K562 (cell line): Measurements from ENCODE around the gene MPRIP. TPM values are rescaled to one million over a fixed set of nuclear protein-coding genes. Genes with fewer than 3 reads are reported as not detected.

ENCODE experiments used
- ATAC-seq: fragments of 200-7000 bp; cut with Tn5 transposase; 3 replicates; pipeline ENCODE4 v1.9.1; 2020; ENCODE audit warnings: moderate library complexity
- BruUV-seq: library from RNA; stranded (reverse); fragments of 400-500 nt; replicated peaks from 2 replicates; lab custom pipeline; 2021; lab: Mats Ljungman, UMichigan
- CTCF ChIA-PET: fragments of 300-600 bp; formaldehyde crosslinking; extraction: SDS; loops from one replicate; lab custom pipeline; 2021; ENCODE audit warnings: low intra/inter-chr PET ratio; lab: Yijun Ruan, JAX
- POLR2A ChIA-PET: fragments of 300-600, 350-650 bp; sonication (Branson Sonifier 250); formaldehyde crosslinking; extraction: SDS; loops from one replicate; lab custom pipeline; 2021; ENCODE audit warnings: antibody characterized with exemption, inconsistent platforms; lab: Yijun Ruan, JAX
- DNase-seq, 4 experiments: peaks; one replicate each; pipeline versions ENCODE4 v3.0.0 to v3.0.0-alpha.2; 2011 to 2018; ENCODE audit warnings: low spot score in 3 of 4, mixed read lengths in 3 of 4; ENCODE audit errors: extremely low read depth in 1 of 4
- FAIRE-seq: peaks from 2 replicates; lab custom pipeline; 2011; peaks lifted over from hg19 to GRCh38; lab: Jason Lieb, UNC
- H2AFZ ChIP-seq: 2 replicates; pipeline ENCODE4 v1.6.0; 2011; ENCODE audit warnings: low read depth, low read length, control low read depth, inconsistent platforms
- H3K27ac ChIP-seq: fragments of 200-600 bp; 3 replicates; pipeline ENCODE4 v1.8.0; 2011; ENCODE audit warnings: low read depth, mild to moderate bottlenecking, control low read depth, inconsistent platforms, low read length, moderate library complexity, mixed read lengths; ENCODE audit errors: extremely low read depth
- H3K27me3 ChIP-seq, 2 experiments: fragments of 300-600 bp in 1 of 2; 2 replicates in 1 of 2; 3 replicates in 1 of 2; pipeline versions ENCODE4 v1.6.0 to v1.8.0; 2011; ENCODE audit warnings: inconsistent platforms in 2 of 2, low read length in 2 of 2, mild to moderate bottlenecking in 1 of 2, mixed read lengths in 1 of 2, moderate library complexity in 1 of 2; ENCODE audit not compliant: control insufficient read depth in 2 of 2, insufficient read depth in 2 of 2
- H3K36me3 ChIP-seq: fragments of 300-600 bp; 3 replicates; pipeline ENCODE4 v1.8.0; 2011; ENCODE audit warnings: mild to moderate bottlenecking, low read length, inconsistent platforms; ENCODE audit not compliant: control insufficient read depth, insufficient read depth
- H3K4me1 ChIP-seq, 2 experiments: fragments of 200-600 bp in 1 of 2; replicated peaks in 1 of 2; 2 replicates in 1 of 2; 3 replicates in 1 of 2; pipeline versions ENCODE4 v1.5.1 to v1.8.0; 2011; ENCODE audit warnings: inconsistent platforms in 2 of 2, low read length in 2 of 2, mild to moderate bottlenecking in 1 of 2, mixed read lengths in 1 of 2, moderate library complexity in 1 of 2; ENCODE audit not compliant: control insufficient read depth in 2 of 2, insufficient read depth in 2 of 2
- H3K4me2 ChIP-seq: 2 replicates; pipeline ENCODE4 v1.6.1; 2011; ENCODE audit warnings: low read length, control low read depth, inconsistent platforms, mixed read lengths; ENCODE audit not compliant: insufficient read depth
- H3K4me3 ChIP-seq: fragments of 200-600 bp; sonication (generic), shearing (Covaris generic); 2 replicates; pipeline ENCODE4 v1.5.1; 2016; ENCODE audit warnings: control low read depth, inconsistent platforms
- H3K79me2 ChIP-seq: fragments of 200-600 bp; 3 replicates; pipeline ENCODE4 v1.8.0; 2011; ENCODE audit warnings: low read length, inconsistent platforms; ENCODE audit not compliant: control insufficient read depth, insufficient read depth
- H3K9ac ChIP-seq, 2 experiments: 2 replicates each; pipeline versions ENCODE4 v1.6.0 to v1.6.1; 2011; ENCODE audit warnings: low read depth in 2 of 2, low read length in 2 of 2, control low read depth in 1 of 2, inconsistent platforms in 1 of 2, mild to moderate bottlenecking in 1 of 2, mixed read lengths in 1 of 2; ENCODE audit not compliant: insufficient read depth in 1 of 2
- H3K9me1 ChIP-seq: one replicate; pipeline ENCODE4 v1.6.0; 2011; ENCODE audit warnings: inconsistent platforms, mild to moderate bottlenecking, low read length, moderate library complexity; ENCODE audit not compliant: control insufficient read depth, insufficient read depth
- H3K9me3 ChIP-seq: replicated peaks from 2 replicates; pipeline ENCODE4 v1.5.1; 2011; ENCODE audit warnings: low read depth, low read length, inconsistent platforms; ENCODE audit not compliant: control insufficient read depth, insufficient read depth
- H4K20me1 ChIP-seq: replicated peaks from 2 replicates; pipeline ENCODE4 v1.6.1; 2011; ENCODE audit warnings: low read length, inconsistent platforms, mixed read lengths; ENCODE audit not compliant: control insufficient read depth, insufficient read depth
- BCOR ChIP-seq: fragments of 450-650 bp; IDR thresholded peaks from 2 replicates; pipeline ENCODE4 v1.6.1; 2016
- BRD4 ChIP-seq: fragments of 200-600 bp; sonication (generic); IDR thresholded peaks from 2 replicates; pipeline ENCODE4 v1.6.1; 2017; ENCODE audit warnings: inconsistent platforms
- CBFA2T2 ChIP-seq: fragments of 450-650 bp; conservative IDR thresholded peaks from 2 replicates; pipeline ENCODE4 v1.6.1; 2017; ENCODE audit warnings: mild to moderate bottlenecking
- CHD2 ChIP-seq: IDR thresholded peaks from 2 replicates; pipeline ENCODE4 v1.6.1; 2011; ENCODE audit warnings: low read depth, low read length
- FOXJ3 ChIP-seq: sonication (generic); formaldehyde crosslinking; IDR thresholded peaks from 2 replicates; pipeline ENCODE4 v1.4.0; 2020; ENCODE audit warnings: mild to moderate bottlenecking, missing genetic modification reagents
- HDAC1 ChIP-seq, 2 experiments: fragments of 450-650 bp; IDR thresholded peaks; 2 replicates each; pipeline ENCODE4 v1.6.1; 2016 to 2017; ENCODE audit warnings: inconsistent platforms in 1 of 2, mild to moderate bottlenecking in 1 of 2, moderate library complexity in 1 of 2
- HDGF ChIP-seq: fragments of 450-650 bp; IDR thresholded peaks from 2 replicates; pipeline ENCODE4 v1.6.1; 2016
- MEF2A ChIP-seq: IDR thresholded peaks from 2 replicates; pipeline ENCODE4 v1.6.1; 2011; ENCODE audit warnings: low read depth, mild to moderate bottlenecking, low read length, moderate library complexity; ENCODE audit not compliant: control insufficient read depth
- PHB2 ChIP-seq: fragments of 450-650 bp; IDR thresholded peaks from 2 replicates; pipeline ENCODE4 v1.6.1; 2017; ENCODE audit warnings: low read depth
- PTTG1 ChIP-seq: fragments of 450-650 bp; IDR thresholded peaks from 2 replicates; pipeline ENCODE4 v1.6.1; 2016; ENCODE audit warnings: low read depth, mild to moderate bottlenecking, missing genetic modification characterization, missing compliant biosample characterization
- ZNF253 ChIP-seq: fragments of 250-450 bp; sonication (Bioruptor Pico); conservative IDR thresholded peaks from 2 replicates; pipeline ENCODE4 v1.6.1; 2021; ENCODE audit warnings: mild to moderate bottlenecking
- WGBS: fragments of 100-300 bp; shearing (Covaris generic); methylation state at CpG from one replicate; pipeline ENCODE4 v1.1.6; 2016; ENCODE audit warnings: low coverage, mixed read lengths; ENCODE audit not compliant: insufficient coverage; ENCODE audit errors: missing lambda C conversion rate; 5-methylcytosine and 5-hydroxymethylcytosine counted together
- in situ Hi-C: fragments of 300-500 bp; cut with MboI; formaldehyde crosslinking; loops from 4 replicates; pipeline ENCODE4 v1.15.0; 2018; ENCODE audit warnings: inconsistent platforms, mixed read lengths
- intact Hi-C: fragments of 100-400 bp; cut with micrococcal nuclease; formaldehyde crosslinking; loops from 2 replicates; pipeline ENCODE4 v1.14.2; 2022
- polyA plus RNA-seq, 8 experiments: library from polyadenylated mRNA; depleted of rRNA in 4 of 8; stranded (reverse) in 5 of 8; unstranded in 3 of 8; fragments of >200 nt; fragmentation: Nextera tagmentation in 2 of 8; fragmentation: Illumina TruSeq in 1 of 8; extraction: Ambion mirVana in 2 of 8; extraction: Trizol in 1 of 8; gene quantifications; 2 replicates each; pipeline versions ENCODE4 v1.2.1 to v1.2.3, GENCODE V29; 2011 to 2014; ENCODE audit warnings: inconsistent platforms in 1 of 8, missing spikeins in 1 of 8
- total RNA-seq, 7 experiments: library from RNA; depleted of rRNA in 6 of 7; stranded (reverse); fragments of >200 nt in 6 of 7; fragmentation: Illumina TruSeq in 2 of 7; extraction: Trizol in 2 of 7; gene quantifications; 2 replicates each; pipeline versions ENCODE4 v1.2.1 to v1.2.3, GENCODE V29; 2011 to 2021; ENCODE audit warnings: low replicate concordance in 1 of 7
- TF ChIP-seq, protein P1 (sequence below): fragments of 450-650 bp; IDR thresholded peaks from 2 replicates; pipeline ENCODE4 v1.6.1; 2016; ENCODE audit warnings: low read depth
- TF ChIP-seq, protein P2 (sequence below): fragments of 450-650 bp; IDR thresholded peaks from 2 replicates; pipeline ENCODE4 v1.6.1; 2016; ENCODE audit warnings: borderline replicate concordance

MPRIP gene
- total and polyA plus RNA-seq, 9 of the 15 experiments (the other 6 are each of a cell fraction or from before 2014, with no cell fraction given) = 10.0 to 72.6 (median 30.1) TPM

DNA sequence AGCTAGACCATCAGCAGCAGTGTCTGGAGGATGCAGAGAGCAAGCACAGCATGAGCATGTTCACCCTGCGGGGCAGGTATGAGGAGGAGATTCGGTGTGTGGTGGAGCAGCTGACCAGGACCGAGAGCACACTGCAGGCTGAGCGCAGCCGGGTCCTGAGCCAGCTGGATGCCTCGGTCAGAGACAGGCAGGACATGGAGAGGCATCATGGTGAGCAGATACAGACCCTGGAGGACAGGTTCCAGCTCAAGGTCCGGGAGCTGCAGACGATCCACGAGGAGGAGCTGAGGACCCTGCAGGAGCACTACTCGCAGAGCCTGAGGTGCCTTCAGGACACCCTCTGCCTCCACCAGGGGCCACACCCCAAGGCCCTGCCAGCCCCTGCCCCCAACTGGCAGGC, 125.1 kb downstream of the MPRIP start (continued):
- TF ChIP-seq PTTG1 (tag) = no peak
- no peak for TF ChIP-seq MEF2A
- TF ChIP-seq HDGF = no peak
- TF ChIP-seq ZNF253 (CRISPR knock-in tag) = no peak
- TF ChIP-seq CBFA2T2 = no peak
- no peak for TF ChIP-seq CHD2
- TF ChIP-seq BCOR = no peak
- no peak for TF ChIP-seq BRD4
- no peak for TF ChIP-seq FOXJ3 (CRISPR knock-in tag)
- TF ChIP-seq, all 486 proteins: peak for 0

DNA sequence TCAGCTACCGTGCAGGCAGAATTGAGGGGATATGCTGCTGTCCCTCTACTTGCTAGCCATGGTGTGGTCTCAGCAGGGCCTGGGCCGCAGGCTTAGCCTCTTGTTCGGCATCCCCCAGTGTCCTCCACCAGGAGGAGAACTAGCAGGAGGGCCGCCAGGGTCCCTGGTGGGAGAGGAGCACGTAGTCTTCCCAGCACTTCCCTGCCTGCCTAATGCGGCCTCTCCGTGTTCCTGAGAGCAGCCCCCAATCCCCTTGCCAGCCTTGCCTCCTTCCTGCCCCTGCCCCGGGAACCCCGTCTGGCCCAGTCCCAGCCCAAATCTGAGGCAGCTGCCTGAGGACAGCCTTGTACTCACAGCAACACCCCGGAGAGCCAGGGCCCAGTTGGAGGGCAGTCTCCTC, 125.7 kb downstream of the MPRIP start:
- 89% methylated on average over 4 of the region's 10 CpGs for WGBS
- Histone ChIP-seq H3K9ac (no peak overlapping the region), H3K9me1 (peaks cover 3% of the 10 kb centered on the region), H3K4me2 (no peak overlapping the region), H4K20me1 (no peaks in the 10 kb centered on the region), H3K36me3 (peaks cover 24% of the 10 kb centered on the region; the same call in 1 of the 3 replicates), H3K4me3 (no peak overlapping the region), H3K79me2 (no peaks in the 10 kb centered on the region), H2AFZ (no peak overlapping the region), H3K9me3 (no peaks in the 10 kb centered on the region), H3K27ac (no peak overlapping the region), H3K27me3 (no peaks in the 10 kb centered on the region), H3K4me1 (peaks cover 7 to 14% of the 10 kb centered on the region in 2 experiments; a peak in 4 of 5 replicates)
- ATAC-seq (no peak), DNase-seq (no peak), FAIRE-seq (no peak)
- no TSS peak for BruUV-seq
- intact Hi-C loops (no loop called here), in situ Hi-C loops (no loop called here)
- POLR2A ChIA-PET = interaction anchor here (0.6 to 1.6 kb wide), 4 partner anchors 16 to 138 kb away, joined by 3 to 4 read pairs (median 3); no protein-coding TSS in a partner anchor
- CTCF ChIA-PET = no interaction called here
- TF ChIP-seq, protein P1, sequence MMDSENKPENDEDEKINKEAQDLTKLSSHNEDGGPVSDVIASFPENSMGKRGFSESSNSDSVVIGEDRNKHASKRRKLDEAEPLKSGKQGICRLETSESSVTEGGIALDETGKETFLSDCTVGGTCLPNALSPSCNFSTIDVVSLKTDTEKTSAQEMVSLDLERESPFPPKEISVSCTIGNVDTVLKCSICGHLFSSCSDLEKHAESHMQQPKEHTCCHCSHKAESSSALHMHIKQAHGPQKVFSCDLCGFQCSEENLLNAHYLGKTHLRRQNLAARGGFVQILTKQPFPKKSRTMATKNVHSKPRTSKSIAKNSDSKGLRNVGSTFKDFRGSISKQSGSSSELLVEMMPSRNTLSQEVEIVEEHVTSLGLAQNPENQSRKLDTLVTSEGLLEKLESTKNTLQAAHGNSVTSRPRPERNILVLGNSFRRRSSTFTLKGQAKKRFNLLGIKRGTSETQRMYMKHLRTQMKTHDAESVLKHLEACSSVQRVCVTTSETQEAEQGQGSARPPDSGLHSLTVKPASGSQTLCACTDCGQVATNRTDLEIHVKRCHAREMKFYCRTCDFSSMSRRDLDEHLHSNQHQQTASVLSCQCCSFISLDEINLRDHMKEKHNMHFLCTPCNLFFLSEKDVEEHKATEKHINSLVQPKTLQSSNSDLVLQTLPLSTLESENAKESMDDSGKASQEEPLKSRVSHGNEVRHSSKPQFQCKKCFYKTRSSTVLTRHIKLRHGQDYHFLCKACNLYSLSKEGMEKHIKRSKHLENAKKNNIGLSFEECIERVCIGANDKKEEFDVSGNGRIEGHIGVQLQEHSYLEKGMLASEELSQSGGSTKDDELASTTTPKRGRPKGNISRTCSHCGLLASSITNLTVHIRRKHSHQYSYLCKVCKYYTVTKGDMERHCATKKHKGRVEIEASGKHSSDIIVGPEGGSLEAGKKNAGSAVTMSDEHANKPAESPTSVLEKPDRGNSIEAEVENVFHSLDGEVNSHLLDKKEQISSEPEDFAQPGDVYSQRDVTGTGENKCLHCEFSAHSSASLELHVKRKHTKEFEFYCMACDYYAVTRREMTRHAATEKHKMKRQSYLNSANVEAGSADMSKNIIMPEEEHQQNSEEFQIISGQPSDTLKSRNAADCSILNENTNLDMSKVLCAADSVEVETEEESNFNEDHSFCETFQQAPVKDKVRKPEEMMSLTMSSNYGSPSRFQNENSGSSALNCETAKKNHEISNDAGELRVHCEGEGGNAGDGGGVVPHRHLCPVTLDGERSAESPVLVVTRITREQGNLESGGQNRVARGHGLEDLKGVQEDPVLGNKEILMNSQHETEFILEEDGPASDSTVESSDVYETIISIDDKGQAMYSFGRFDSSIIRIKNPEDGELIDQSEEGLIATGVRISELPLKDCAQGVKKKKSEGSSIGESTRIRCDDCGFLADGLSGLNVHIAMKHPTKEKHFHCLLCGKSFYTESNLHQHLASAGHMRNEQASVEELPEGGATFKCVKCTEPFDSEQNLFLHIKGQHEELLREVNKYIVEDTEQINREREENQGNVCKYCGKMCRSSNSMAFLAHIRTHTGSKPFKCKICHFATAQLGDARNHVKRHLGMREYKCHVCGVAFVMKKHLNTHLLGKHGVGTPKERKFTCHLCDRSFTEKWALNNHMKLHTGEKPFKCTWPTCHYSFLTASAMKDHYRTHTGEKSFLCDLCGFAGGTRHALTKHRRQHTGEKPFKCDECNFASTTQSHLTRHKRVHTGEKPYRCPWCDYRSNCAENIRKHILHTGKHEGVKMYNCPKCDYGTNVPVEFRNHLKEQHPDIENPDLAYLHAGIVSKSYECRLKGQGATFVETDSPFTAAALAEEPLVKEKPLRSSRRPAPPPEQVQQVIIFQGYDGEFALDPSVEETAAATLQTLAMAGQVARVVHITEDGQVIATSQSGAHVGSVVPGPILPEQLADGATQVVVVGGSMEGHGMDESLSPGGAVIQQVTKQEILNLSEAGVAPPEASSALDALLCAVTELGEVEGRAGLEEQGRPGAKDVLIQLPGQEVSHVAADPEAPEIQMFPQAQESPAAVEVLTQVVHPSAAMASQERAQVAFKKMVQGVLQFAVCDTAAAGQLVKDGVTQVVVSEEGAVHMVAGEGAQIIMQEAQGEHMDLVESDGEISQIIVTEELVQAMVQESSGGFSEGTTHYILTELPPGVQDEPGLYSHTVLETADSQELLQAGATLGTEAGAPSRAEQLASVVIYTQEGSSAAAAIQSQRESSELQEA = no peak
- no peak for TF ChIP-seq HDAC1 (IDR thresholded peaks at IDR 0.05)
- TF ChIP-seq PHB2 = no peak
- TF ChIP-seq, protein P2, sequence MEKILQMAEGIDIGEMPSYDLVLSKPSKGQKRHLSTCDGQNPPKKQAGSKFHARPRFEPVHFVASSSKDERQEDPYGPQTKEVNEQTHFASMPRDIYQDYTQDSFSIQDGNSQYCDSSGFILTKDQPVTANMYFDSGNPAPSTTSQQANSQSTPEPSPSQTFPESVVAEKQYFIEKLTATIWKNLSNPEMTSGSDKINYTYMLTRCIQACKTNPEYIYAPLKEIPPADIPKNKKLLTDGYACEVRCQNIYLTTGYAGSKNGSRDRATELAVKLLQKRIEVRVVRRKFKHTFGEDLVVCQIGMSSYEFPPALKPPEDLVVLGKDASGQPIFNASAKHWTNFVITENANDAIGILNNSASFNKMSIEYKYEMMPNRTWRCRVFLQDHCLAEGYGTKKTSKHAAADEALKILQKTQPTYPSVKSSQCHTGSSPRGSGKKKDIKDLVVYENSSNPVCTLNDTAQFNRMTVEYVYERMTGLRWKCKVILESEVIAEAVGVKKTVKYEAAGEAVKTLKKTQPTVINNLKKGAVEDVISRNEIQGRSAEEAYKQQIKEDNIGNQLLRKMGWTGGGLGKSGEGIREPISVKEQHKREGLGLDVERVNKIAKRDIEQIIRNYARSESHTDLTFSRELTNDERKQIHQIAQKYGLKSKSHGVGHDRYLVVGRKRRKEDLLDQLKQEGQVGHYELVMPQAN = no peak
